Small intestine (tissue), 7 donors: ENCODE measurements around the gene ENOX1. TPM values are rescaled to one million over a fixed set of nuclear protein-coding genes. Genes with fewer than 3 reads are reported as not detected.

ENCODE experiments used
- DNase-seq, 2 donors: peaks; one replicate each; pipeline versions ENCODE4 v3.0.0 to v3.0.0-alpha.2; 2013
- FAIRE-seq: peaks from 2 replicates; lab custom pipeline; 2012; peaks lifted over from hg19 to GRCh38; lab: Jason Lieb, UNC
- H3K27ac ChIP-seq, 3 donors: one replicate each; pipeline ENCODE4 v1.5.1; 2013; ENCODE audit warnings: low read length in 2 of 3, mild to moderate bottlenecking in 2 of 3, control low read depth in 1 of 3, inconsistent platforms in 1 of 3, low read depth in 1 of 3, moderate library complexity in 1 of 3
- H3K27me3 ChIP-seq, 3 donors: one replicate each; pipeline ENCODE4 v1.6.1; 2013; ENCODE audit warnings: low read length in 3 of 3, inconsistent platforms in 1 of 3; ENCODE audit not compliant: control insufficient read depth in 3 of 3, insufficient read depth in 3 of 3
- H3K36me3 ChIP-seq, 3 donors: one replicate each; pipeline ENCODE4 v1.6.1; 2013; ENCODE audit warnings: low read length in 3 of 3, inconsistent platforms in 1 of 3, low read depth in 1 of 3, mild to moderate bottlenecking in 1 of 3, moderate library complexity in 1 of 3; ENCODE audit not compliant: control insufficient read depth in 3 of 3, insufficient read depth in 2 of 3
- H3K4me1 ChIP-seq, 3 donors: one replicate each; pipeline ENCODE4 v1.6.1; 2013; ENCODE audit warnings: low read length in 2 of 3, inconsistent platforms in 1 of 3, low read depth in 1 of 3, mild to moderate bottlenecking in 1 of 3, moderate library complexity in 1 of 3; ENCODE audit not compliant: control insufficient read depth in 3 of 3, insufficient read depth in 2 of 3
- H3K4me3 ChIP-seq, 3 donors: one replicate each; pipeline ENCODE4 v1.5.1; 2013; ENCODE audit warnings: low read length in 3 of 3, control low read depth in 1 of 3, inconsistent platforms in 1 of 3, low read depth in 1 of 3, mild to moderate bottlenecking in 1 of 3, moderate library complexity in 1 of 3
- H3K9me3 ChIP-seq, 2 donors: one replicate each; pipeline ENCODE4 v1.6.1; 2013; ENCODE audit warnings: low read depth in 1 of 2, low read length in 1 of 2; ENCODE audit not compliant: control insufficient read depth in 2 of 2, insufficient read depth in 1 of 2
- WGBS, 3 donors: extraction: QIAGEN DNeasy Blood & Tissue Kit; methylation state at CpG; one replicate each; pipeline ENCODE4 v1.1.7; 2013; 5-methylcytosine and 5-hydroxymethylcytosine counted together
- polyA plus RNA-seq, 4 donors: library from polyadenylated mRNA; stranded (reverse) in 3 of 4; unstranded in 1 of 4; fragments of 200-250 nt in 3 of 4; fragments of 120-200 nt in 1 of 4; gene quantifications; one replicate each; pipeline versions ENCODE4 v1.2.1 to v1.2.3, GENCODE V29; 2013
- donor health status: healthy with polysubstance abuse.
- donor health status: control.
- donor health status: control.
- donor health status: Bipolar disorder and iron deficiency.
- donor health status: healthy.

Gene ENOX1
- polyA plus RNA-seq, 4 donors = 0.27 to 0.87 (median 0.72) TPM; not detected in 1

DNA sequence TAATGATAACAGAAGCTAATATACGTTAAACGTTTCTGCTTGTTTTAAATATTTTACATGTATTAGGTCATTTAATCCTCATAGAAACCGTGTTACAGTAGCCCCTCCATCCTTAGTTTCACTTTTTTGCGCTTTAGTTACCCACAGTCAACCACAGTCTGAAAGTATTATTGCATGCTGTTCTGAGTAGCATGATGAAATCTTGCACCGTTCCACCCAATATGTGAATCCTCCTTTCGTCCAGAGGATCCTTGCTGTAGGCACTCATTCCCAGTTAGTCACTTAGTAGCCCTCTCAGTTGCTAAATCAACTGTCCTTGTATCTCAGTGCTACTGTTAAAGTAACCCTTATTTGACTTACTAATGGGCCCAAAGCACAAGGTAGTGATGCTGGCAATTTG is 257.8 kb downstream of the ENOX1 start:
- no peaks in the 10 kb centered on the region for H3K9me3 ChIP-seq
- H3K36me3 ChIP-seq = no peaks in the 10 kb centered on the region
- H3K27me3 ChIP-seq = peaks cover 0 to 2% (median 0%) of the 10 kb centered on the region in 3 donors
- H3K4me1 ChIP-seq = no peaks in the 10 kb centered on the region
- no peak overlapping the region for H3K27ac ChIP-seq
- H3K4me3 ChIP-seq = no peak overlapping the region
- WGBS, 3 donors = 88 to 91% (median 89%) methylated on average over 6 of the region's 6 CpGs
- DNase-seq (no peak), FAIRE-seq (no peak)

DNA sequence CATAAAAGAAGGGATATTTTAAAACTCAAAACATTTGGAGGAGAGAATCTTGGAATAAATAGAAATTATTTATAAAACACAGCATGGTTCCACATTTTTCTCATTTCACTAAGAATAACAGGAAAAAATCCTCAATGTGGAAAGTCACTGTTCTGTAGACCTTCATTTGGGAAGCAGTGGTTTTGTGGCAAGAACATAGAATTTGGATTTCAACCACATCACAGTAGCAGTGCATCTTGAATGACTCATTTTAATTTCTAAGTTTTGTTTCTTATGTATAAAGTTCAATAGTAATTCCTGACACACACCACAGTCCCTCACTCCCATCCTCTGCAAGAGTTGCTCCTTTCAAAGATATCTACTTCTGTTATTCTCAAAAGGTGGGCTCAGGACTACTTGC is 264.0 kb downstream of the ENOX1 start:
- DNase-seq (no peak), FAIRE-seq (no peak)
- Histone ChIP-seq H3K27me3 (peaks cover 0 to 2% (median 0%) of the 10 kb centered on the region in 3 donors), H3K4me3 (no peak overlapping the region), H3K9me3 (no peaks in the 10 kb centered on the region), H3K27ac (no peak overlapping the region), H3K36me3 (no peaks in the 10 kb centered on the region), H3K4me1 (no peaks in the 10 kb centered on the region)

DNA sequence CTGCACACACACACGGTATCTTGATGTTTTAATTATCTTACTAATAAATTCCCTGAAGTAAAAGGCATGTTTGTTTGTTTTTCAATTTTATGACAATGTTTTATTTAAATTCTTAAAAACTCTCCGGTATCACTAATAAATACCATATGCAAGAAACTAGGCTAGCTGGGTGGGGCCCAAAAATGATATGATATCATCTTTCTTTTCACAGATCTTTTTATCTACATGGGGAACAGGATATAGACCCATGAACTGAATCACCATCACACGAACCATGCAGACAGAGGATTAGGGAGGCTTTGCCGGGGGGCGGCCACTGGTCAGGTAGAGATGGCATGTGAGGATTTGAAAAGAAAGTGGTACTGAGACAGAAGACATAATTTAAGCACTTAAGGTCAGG is 266.4 kb downstream of the ENOX1 start:
- H3K4me3 ChIP-seq = no peak overlapping the region
- DNase-seq = no peak
- WGBS, 3 donors = 66 to 76% (median 75%) methylated on average over 5 of the region's 5 CpGs

DNA sequence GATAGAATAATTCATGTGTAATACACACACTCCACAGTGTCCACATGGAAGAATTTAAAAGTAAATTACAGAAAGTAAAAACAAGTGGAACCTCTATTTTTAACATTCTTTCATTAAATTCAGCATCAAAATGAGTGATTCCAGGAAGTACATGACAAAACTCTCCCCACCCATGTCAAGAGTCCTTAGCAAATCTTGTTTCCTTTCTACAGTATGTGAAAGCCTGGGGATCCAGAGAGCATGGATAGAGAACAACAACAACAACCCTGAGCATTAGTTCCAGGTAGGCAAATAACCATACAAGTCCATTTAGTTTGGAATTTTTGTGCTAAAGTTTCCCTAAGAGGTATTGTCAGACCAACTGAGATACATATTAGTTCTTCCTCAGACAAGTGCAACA is 267.9 kb downstream of the ENOX1 start:
- no peaks in the 10 kb centered on the region for H3K27me3 ChIP-seq
- no peak overlapping the region for H3K4me3 ChIP-seq
- FAIRE-seq (no peak), DNase-seq (no peak)
- no peaks in the 10 kb centered on the region for H3K9me3 ChIP-seq
- no peak overlapping the region for H3K27ac ChIP-seq
- H3K4me1 ChIP-seq = no peaks in the 10 kb centered on the region
- H3K36me3 ChIP-seq = no peaks in the 10 kb centered on the region

More for the DNA sequence above, 266.4 kb downstream of the ENOX1 start:
- Histone ChIP-seq H3K4me1 (no peaks in the 10 kb centered on the region), H3K36me3 (no peaks in the 10 kb centered on the region), H3K27me3 (no peaks in the 10 kb centered on the region), H3K9me3 (no peaks in the 10 kb centered on the region), H3K27ac (no peak overlapping the region)
- FAIRE-seq = no peak

DNA sequence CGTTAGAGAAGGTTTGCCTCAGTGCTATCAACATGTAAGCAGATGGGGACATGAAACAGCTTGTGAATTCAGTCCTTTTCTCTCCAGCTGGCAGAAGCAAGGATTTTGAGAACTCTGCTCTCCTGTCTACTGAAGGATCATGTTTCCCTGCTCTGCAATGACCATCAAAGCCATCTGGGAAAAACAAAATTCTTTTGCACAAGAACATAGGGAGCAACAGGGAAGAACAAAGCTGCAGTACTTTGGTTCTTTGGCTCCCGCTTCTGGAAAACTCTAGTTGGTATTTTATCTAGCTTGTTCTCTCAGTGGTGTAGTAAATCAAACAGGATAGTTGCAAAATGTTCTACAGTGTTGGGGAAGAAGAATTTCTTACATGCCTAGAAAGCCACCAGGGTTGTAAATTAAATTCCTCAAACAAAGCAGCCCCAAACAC is 270.4 kb downstream of the ENOX1 start:
- no peak overlapping the region for H3K27ac ChIP-seq

DNA sequence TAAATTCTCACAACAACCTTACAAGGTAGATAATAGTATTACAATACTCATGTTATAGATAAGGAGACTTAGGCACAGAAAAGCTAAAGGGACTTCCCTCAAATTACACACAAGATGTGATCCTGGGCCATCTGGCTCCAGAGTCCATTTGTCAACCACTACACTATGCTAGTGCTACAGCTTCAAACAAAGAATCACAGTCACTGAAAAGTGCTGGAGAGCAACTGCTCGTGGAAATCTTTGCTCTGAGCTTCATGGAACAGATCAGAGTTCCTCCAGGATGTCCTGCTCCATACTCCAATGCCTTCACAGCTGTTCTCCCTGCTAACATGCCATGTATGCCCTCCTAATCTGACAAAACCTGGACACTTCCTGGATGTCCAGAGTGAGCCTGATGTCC is 271.2 kb downstream of the ENOX1 start:
- H3K4me3 ChIP-seq = no peak overlapping the region
- no peaks in the 10 kb centered on the region for H3K9me3 ChIP-seq
- H3K27me3 ChIP-seq = no peaks in the 10 kb centered on the region
- no peak for DNase-seq
- H3K4me1 ChIP-seq = no peaks in the 10 kb centered on the region
- 29 to 67% (median 46%) methylated on average over 1 of the region's 1 CpG for WGBS, 3 donors
- H3K36me3 ChIP-seq = no peaks in the 10 kb centered on the region
- no peak overlapping the region for H3K27ac ChIP-seq
- no peak for FAIRE-seq

More for the DNA sequence above, 270.4 kb downstream of the ENOX1 start:
- Histone ChIP-seq H3K27me3 (no peaks in the 10 kb centered on the region), H3K4me3 (no peak overlapping the region), H3K36me3 (no peaks in the 10 kb centered on the region), H3K4me1 (no peaks in the 10 kb centered on the region), H3K9me3 (no peaks in the 10 kb centered on the region)
- 62 to 66% (median 65%) methylated on average over 2 of the region's 2 CpGs for WGBS, 3 donors
- peak in 1 of 2 donors; percentile 4 for DNase-seq
- no peak for FAIRE-seq

DNA sequence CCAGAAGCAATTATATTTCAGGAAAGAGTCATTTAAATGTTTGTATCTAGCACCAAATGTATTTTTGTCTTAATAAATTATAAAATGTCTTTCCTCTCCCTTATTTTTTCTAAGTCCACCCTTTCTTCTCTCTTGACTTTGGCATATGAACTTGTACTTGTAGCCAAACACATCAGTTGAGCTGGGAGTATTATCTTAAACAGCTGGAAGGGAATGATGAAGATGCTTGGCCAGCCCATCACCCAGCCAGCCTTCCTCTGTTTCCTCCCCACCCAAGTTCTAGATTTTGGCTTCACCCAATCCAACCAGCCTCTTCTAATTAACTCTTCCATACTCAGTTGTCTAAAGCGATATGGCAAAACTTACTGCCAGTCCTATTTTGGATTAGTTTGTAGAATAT is 272.5 kb downstream of the ENOX1 start:
- H3K36me3 ChIP-seq = no peaks in the 10 kb centered on the region
- no peak overlapping the region for H3K4me3 ChIP-seq
- no peak for DNase-seq
- WGBS, 3 donors = 94 to 100% (median 96%) methylated on average over 1 of the region's 1 CpG
- H3K4me1 ChIP-seq = no peaks in the 10 kb centered on the region
- no peaks in the 10 kb centered on the region for H3K27me3 ChIP-seq
- FAIRE-seq = no peak
- no peaks in the 10 kb centered on the region for H3K9me3 ChIP-seq
- no peak overlapping the region for H3K27ac ChIP-seq

DNA sequence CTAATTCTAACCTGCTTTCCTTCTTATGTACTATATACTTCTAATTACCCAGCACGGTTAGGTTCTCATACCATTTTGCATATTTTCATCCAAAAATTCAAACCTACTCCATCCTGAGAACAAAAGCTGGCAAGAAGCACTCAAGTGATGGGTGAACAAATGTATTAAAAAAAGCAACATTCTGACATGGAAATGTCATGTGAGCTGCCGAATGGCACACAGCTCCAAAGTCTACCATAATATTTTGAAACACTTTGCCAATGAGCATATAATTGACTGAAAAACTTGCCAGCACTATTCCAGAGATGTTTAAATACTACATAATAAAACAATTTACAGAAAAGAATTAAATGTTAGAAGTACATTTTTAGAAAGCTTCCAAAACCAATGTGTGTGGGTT is 274.6 kb downstream of the ENOX1 start:
- 90 to 95% (median 91%) methylated on average over 2 of the region's 2 CpGs for WGBS, 3 donors

More for the DNA sequence above, 274.6 kb downstream of the ENOX1 start:
- Histone ChIP-seq H3K36me3 (no peaks in the 10 kb centered on the region), H3K9me3 (no peaks in the 10 kb centered on the region), H3K27me3 (no peaks in the 10 kb centered on the region), H3K4me1 (no peaks in the 10 kb centered on the region), H3K4me3 (no peak overlapping the region), H3K27ac (no peak overlapping the region)
- DNase-seq (no peak), FAIRE-seq (no peak)
